GM12801 (cell line): Measurements from ENCODE around the gene DMRTC1.
"Not testable (repeated sequence)": the region's sequence is repeated elsewhere in the genome, so short reads cannot be mapped to it uniquely, and the experiment has no call there.

Experiments
- TF ChIP-seq, protein P1 (sequence below): IDR thresholded peaks from one replicate; pipeline ENCODE4 v1.5.1; 2011; ENCODE audit warnings: control low read depth; ENCODE audit not compliant: insufficient read length; ENCODE audit errors: extremely low read depth

Gene DMRTC1, protein sequence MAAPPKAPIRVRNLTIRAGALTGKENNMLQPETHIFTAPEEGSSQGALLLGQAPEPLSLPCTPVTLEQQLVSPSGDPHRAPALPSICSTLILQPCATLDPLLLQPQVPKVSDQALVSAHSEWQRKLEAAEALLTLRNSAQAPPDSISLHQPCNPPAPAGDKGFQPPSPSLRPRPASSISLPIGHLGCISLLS

GRCh38 chrX:72943819-72944169, at the start of gene DMRTC1:
Gene DMRTC1, minus strand, starts transcription at chrX:72943837. Its CDS starts 68,143 bp downstream, at chrX:72875694.
- TF ChIP-seq, protein P1, sequence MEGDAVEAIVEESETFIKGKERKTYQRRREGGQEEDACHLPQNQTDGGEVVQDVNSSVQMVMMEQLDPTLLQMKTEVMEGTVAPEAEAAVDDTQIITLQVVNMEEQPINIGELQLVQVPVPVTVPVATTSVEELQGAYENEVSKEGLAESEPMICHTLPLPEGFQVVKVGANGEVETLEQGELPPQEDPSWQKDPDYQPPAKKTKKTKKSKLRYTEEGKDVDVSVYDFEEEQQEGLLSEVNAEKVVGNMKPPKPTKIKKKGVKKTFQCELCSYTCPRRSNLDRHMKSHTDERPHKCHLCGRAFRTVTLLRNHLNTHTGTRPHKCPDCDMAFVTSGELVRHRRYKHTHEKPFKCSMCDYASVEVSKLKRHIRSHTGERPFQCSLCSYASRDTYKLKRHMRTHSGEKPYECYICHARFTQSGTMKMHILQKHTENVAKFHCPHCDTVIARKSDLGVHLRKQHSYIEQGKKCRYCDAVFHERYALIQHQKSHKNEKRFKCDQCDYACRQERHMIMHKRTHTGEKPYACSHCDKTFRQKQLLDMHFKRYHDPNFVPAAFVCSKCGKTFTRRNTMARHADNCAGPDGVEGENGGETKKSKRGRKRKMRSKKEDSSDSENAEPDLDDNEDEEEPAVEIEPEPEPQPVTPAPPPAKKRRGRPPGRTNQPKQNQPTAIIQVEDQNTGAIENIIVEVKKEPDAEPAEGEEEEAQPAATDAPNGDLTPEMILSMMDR: not testable (repeated sequence)

DNA sequence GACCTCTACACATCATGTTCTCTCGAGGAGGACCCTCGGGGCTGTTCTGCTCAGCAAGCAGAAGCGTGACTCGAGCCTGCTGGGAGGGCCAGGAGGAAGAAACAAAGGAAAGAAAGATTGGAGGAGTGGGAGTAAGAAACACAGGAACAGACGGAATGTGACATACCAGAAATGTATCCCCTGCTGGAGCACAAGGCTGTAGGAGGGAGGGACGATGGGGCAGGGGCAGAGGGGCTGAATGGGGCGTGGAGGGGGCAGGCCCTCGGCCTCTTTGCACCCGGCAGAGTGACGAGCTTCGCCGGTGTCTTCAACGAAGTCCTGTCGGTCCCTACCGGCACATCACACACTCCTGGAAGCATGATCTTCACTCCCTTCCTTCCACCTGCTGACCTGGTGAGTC, 5.7 kb downstream of the DMRTC1 start, which contains the start of gene FAM236A:
Gene FAM236A (plus strand): TSS at position 301 of the 400 bp plus-strand sequence. CDS start 57 bp downstream, at position 358.
- TF ChIP-seq, protein P1: not testable (repeated sequence)

- TF ChIP-seq, protein P1: not testable (repeated sequence)
Measured at GRCh38 chrX:72912315-72912714, 31.3 kb downstream of the DMRTC1 start, which contains the start of gene FAM236C. Gene FAM236C, plus strand, starts transcription at chrX:72912615. Its CDS starts 100 bp downstream, at chrX:72912715.
